ENCODE results near the gene HPCAL1.
A peak's percentile ranks its signal among the peaks of the same experiment; 100 is the strongest.

Gene HPCAL1

DNA sequence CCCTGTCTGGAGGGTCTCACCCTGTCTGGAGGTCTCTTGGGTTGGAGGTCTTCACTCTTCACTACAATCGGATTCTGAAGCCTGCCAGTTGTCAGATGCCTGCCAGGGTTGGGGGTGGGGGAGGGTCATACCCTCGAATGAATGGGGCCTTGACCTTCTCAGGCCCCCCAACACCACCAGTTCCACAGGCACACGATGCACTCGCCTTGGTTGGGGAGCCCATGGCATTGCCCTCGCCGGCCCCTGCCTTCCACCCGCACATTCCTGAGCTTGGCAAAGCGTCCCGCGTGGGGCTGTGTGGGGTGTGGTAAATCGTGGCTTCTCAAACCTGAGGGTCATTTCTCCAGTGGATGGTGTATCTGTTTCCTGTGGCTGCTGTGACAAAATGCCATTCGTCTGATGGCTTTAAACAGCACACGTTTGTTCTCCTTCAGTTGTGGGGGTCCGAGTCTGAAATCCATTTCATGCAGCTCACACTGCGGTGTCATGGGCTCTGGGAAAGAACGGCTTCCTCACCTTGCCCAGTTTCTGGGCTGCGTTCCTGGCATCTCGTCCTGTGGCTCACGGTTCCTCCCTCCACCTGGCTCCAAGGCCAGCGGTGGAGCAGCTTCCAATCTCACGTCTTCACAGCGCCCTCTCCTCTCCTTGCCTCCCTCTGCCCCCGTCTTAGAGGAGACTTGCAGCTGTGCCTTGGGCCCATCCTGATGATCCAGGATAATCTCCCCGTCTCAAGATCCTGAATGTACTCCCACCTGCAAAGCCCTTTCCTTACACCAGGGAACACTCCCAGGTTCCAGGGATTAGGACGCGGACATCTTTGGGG lies 38.0 kb upstream of the HPCAL1 start:
- Histone ChIP-seq H3K27ac (no peak overlapping the region), H3K36me3 (replicated peaks) (no peaks in the 10 kb centered on the region), H3K27me3 (replicated peaks) (no peaks in the 10 kb centered on the region), H3K4me3 (ENCODE audit: low read depth, low read length) (no peak overlapping the region)
- in situ Hi-C loops (cut with HindIII; ENCODE audit: low pct_ligation_motif_present, low sequenced_read_pairs): no loop called here
- no peak for DNase-seq
- TF ChIP-seq, protein P1, sequence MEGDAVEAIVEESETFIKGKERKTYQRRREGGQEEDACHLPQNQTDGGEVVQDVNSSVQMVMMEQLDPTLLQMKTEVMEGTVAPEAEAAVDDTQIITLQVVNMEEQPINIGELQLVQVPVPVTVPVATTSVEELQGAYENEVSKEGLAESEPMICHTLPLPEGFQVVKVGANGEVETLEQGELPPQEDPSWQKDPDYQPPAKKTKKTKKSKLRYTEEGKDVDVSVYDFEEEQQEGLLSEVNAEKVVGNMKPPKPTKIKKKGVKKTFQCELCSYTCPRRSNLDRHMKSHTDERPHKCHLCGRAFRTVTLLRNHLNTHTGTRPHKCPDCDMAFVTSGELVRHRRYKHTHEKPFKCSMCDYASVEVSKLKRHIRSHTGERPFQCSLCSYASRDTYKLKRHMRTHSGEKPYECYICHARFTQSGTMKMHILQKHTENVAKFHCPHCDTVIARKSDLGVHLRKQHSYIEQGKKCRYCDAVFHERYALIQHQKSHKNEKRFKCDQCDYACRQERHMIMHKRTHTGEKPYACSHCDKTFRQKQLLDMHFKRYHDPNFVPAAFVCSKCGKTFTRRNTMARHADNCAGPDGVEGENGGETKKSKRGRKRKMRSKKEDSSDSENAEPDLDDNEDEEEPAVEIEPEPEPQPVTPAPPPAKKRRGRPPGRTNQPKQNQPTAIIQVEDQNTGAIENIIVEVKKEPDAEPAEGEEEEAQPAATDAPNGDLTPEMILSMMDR (IDR thresholded peaks at IDR 0.05; ENCODE audit: low read depth, low read length, missing control alignments): no peak

GRCh38 chr2:10265329-10266132 lies 37.2 kb upstream of the HPCAL1 start:
- in situ Hi-C loops (cut with HindIII; ENCODE audit: low pct_ligation_motif_present, low sequenced_read_pairs): no loop called here
- peak; percentile 29 for DNase-seq
- Histone ChIP-seq H3K27ac (no peak overlapping the region), H3K4me3 (ENCODE audit: low read depth, low read length) (no peak overlapping the region), H3K27me3 (replicated peaks) (no peaks in the 10 kb centered on the region), H3K36me3 (replicated peaks) (no peaks in the 10 kb centered on the region)
- TF ChIP-seq, protein P1 (IDR thresholded peaks at IDR 0.05; ENCODE audit: low read depth, low read length, missing control alignments): no peak

DNA sequence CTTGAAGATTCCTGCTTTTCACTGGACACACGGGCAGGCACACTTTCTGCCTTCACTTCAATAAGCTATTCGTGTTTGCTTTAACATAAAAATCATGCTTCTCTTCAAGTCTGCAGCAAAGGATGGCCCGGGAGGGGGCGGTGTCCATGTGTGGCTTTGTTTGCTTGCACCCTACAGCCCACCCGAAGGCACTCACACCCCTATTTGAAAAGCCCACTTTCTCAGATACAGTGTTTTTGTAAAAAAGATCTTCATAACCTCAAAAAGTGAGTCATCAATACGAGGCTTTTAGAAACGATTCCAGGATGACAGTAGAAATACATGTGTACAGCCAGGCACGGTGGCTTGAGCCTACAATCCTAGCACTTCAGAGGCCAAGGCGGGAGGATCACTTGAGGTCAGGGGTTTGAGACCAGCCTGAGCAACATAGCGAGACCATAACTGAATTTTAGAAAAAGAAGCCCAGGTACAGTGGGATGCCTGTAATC lies 36.5 kb upstream of the HPCAL1 start:
- Histone ChIP-seq H3K27me3 (replicated peaks) (no peaks in the 10 kb centered on the region), H3K4me3 (ENCODE audit: low read depth, low read length) (no peak overlapping the region), H3K27ac (no peak overlapping the region), H3K36me3 (replicated peaks) (no peaks in the 10 kb centered on the region)
- in situ Hi-C loops (cut with HindIII; ENCODE audit: low pct_ligation_motif_present, low sequenced_read_pairs): no loop called here
- TF ChIP-seq, protein P1 (IDR thresholded peaks at IDR 0.05; ENCODE audit: low read depth, low read length, missing control alignments): peak; percentile 54
- peak; percentile 28 for DNase-seq

DNA sequence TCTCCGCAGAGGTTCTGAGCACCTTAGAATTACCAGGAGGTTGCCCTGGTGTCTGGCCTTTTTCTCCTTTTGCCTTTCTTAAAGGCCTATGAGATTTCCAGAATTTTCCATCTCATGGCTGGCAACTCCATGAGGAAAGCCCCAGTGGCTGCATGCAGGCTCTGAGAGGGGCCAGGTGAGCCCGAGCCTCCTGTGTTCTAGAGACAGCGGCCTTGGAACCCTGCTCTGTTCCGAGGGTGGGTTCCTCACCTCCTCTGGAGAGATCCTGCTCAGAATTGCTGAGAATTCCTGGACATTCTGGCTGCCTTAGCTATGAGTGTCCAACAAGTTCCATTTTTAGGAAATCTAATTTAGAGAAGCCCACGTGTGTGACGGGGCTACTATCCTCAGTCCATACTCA lies 35.7 kb upstream of the HPCAL1 start:
- H3K27ac ChIP-seq: no peak overlapping the region
- no peaks in the 10 kb centered on the region for H3K36me3 ChIP-seq (replicated peaks)
- H3K27me3 ChIP-seq (replicated peaks): no peaks in the 10 kb centered on the region
- TF ChIP-seq, protein P1 (IDR thresholded peaks at IDR 0.05; ENCODE audit: low read depth, low read length, missing control alignments): no peak
- in situ Hi-C loops (cut with HindIII; ENCODE audit: low pct_ligation_motif_present, low sequenced_read_pairs): no loop called here
- no peak for DNase-seq
- H3K4me3 ChIP-seq (ENCODE audit: low read depth, low read length): no peak overlapping the region

- H3K4me3 ChIP-seq (ENCODE audit: low read depth, low read length): no peak overlapping the region
- DNase-seq: no peak
Measured at GRCh38 chr2:10267551-10268465, 34.9 kb upstream of the HPCAL1 start.

More at GRCh38 chr2:10267551-10268465, 34.9 kb upstream of the HPCAL1 start:
- Histone ChIP-seq H3K36me3 (replicated peaks) (no peaks in the 10 kb centered on the region), H3K27ac (no peak overlapping the region), H3K27me3 (replicated peaks) (no peaks in the 10 kb centered on the region)
- in situ Hi-C loops (cut with HindIII; ENCODE audit: low pct_ligation_motif_present, low sequenced_read_pairs): no loop called here
- TF ChIP-seq, protein P1 (IDR thresholded peaks at IDR 0.05; ENCODE audit: low read depth, low read length, missing control alignments): no peak

All from brain microvascular endothelial cell (primary cell).